ENCODE results near the gene MARCHF10.

DNA sequence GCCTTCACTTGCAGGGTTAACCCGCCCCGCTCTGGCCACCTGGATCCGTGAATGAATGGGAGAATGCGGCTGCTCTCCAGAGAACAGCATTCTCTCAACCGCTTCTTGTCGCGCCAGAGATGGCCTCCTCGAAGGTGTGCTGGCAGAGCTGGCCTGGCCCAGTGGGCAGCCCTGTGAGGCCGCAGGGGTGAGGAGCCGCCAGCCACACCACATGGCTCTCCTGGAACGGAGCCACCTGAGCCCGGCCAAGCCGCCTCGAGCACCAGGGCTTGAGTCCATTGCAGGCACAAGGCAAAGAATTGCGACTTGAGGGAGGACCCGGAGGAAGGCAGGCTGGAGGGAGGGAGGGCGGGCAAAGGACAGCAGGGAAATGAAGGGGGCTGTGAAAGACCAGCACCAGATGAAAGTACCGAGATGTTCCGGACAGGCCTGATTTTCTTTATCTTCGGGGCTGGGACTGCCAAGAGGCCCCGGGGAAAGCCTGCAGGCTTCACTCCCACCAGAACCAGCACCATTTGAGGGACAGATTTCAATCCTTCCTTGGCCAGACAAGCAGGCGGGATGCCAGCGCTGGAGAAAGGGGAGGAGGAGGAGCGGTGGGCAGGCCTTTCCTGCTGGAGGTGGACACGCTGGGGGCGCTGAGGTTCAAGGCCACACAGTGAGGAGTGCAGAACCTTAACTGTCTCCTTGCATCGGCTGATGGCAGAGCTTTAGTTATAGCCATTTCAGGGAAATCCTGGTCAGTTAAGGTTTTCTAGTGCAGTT lies 111.2 kb downstream of the MARCHF10 start:
- TF ChIP-seq, protein P1, sequence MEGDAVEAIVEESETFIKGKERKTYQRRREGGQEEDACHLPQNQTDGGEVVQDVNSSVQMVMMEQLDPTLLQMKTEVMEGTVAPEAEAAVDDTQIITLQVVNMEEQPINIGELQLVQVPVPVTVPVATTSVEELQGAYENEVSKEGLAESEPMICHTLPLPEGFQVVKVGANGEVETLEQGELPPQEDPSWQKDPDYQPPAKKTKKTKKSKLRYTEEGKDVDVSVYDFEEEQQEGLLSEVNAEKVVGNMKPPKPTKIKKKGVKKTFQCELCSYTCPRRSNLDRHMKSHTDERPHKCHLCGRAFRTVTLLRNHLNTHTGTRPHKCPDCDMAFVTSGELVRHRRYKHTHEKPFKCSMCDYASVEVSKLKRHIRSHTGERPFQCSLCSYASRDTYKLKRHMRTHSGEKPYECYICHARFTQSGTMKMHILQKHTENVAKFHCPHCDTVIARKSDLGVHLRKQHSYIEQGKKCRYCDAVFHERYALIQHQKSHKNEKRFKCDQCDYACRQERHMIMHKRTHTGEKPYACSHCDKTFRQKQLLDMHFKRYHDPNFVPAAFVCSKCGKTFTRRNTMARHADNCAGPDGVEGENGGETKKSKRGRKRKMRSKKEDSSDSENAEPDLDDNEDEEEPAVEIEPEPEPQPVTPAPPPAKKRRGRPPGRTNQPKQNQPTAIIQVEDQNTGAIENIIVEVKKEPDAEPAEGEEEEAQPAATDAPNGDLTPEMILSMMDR (IDR thresholded peaks at IDR 0.05): no peak
- TF ChIP-seq POLR2AphosphoS5 (IDR thresholded peaks at IDR 0.05): no peak
- no peak for TF ChIP-seq POLR2A (IDR thresholded peaks at IDR 0.05)
